Stimulated activated CD4-positive, alpha-beta T cell treated with anti-CD3 and anti-CD28 coated beads, Interleukin-12 subunit alpha, Interleukin-12 subunit beta, amount 100 ng/mL, for 4 hours (primary cell): Measurements from ENCODE around the gene VSIG10L.

Experiments used
- DNase-seq: peaks from one replicate; pipeline ENCODE4 v3.0.0-alpha.2; 2020

The VSIG10L gene

GRCh38 chr19:51365211-51365964 is 23.4 kb upstream of the VSIG10L start:
- no peak for DNase-seq

- DNase-seq: no peak
Observed at GRCh38 chr19:51364200-51365106, 22.5 kb upstream of the VSIG10L start.

GRCh38 chr19:51361239-51361638 is 19.3 kb upstream of the VSIG10L start:
- DNase-seq: no peak

GRCh38 chr19:51359294-51359693 is 17.4 kb upstream of the VSIG10L start:
- DNase-seq: no peak

- no peak for DNase-seq
Observed at GRCh38 chr19:51357952-51358351, 16.0 kb upstream of the VSIG10L start.

- no peak for DNase-seq
Observed at GRCh38 chr19:51356159-51356801, 14.3 kb upstream of the VSIG10L start.

GRCh38 chr19:51354742-51355148 is 12.8 kb upstream of the VSIG10L start:
- DNase-seq: no peak

- no peak for DNase-seq
Observed at GRCh38 chr19:51354103-51354741, 12.3 kb upstream of the VSIG10L start.

- no peak for DNase-seq
Observed at GRCh38 chr19:51352783-51353360, 10.9 kb upstream of the VSIG10L start.

GRCh38 chr19:51351266-51351990 is 9.5 kb upstream of the VSIG10L start:
- DNase-seq: no peak

GRCh38 chr19:51347209-51347928 is 5.4 kb upstream of the VSIG10L start:
- DNase-seq: no peak

GRCh38 chr19:51346742-51347141 is 4.8 kb upstream of the VSIG10L start:
- no peak for DNase-seq

- DNase-seq: no peak
Observed at GRCh38 chr19:51345076-51345620, 3.2 kb upstream of the VSIG10L start.

GRCh38 chr19:51342631-51343569 is 961 bp upstream of the VSIG10L start:
- DNase-seq: no peak

GRCh38 chr19:51341066-51341465 is 873 bp downstream of the VSIG10L start:
- DNase-seq: no peak

- DNase-seq: peak; percentile 97
Observed at GRCh38 chr19:51339687-51340656, 2.0 kb downstream of the VSIG10L start.

GRCh38 chr19:51339313-51339686 is 2.6 kb downstream of the VSIG10L start:
- no peak for DNase-seq

- DNase-seq: peak; percentile 88
Observed at GRCh38 chr19:51338563-51339312, 3.2 kb downstream of the VSIG10L start.
